Ishikawa (cell line): ENCODE data around the gene SFT2D1.

Experiments
- CEBPB ChIP-seq: IDR thresholded peaks from 2 replicates; pipeline ENCODE4 v1.6.1; 2012
- CREB1 ChIP-seq: IDR thresholded peaks from 2 replicates; pipeline ENCODE4 v1.6.1; 2012; ENCODE audit warnings: low read depth
- EGR1 ChIP-seq: IDR thresholded peaks from 2 replicates; pipeline ENCODE4 v1.6.1; 2012
- EP300 ChIP-seq: IDR thresholded peaks from 2 replicates; pipeline ENCODE4 v1.6.1; 2012; ENCODE audit warnings: borderline replicate concordance
- FOXM1 ChIP-seq: IDR thresholded peaks from 2 replicates; pipeline ENCODE4 v1.6.1; 2012; ENCODE audit warnings: low read depth, borderline replicate concordance
- NFIC ChIP-seq: IDR thresholded peaks from 2 replicates; pipeline ENCODE4 v1.6.1; 2012
- RAD21 ChIP-seq: IDR thresholded peaks from 2 replicates; pipeline ENCODE4 v1.6.1; 2012; ENCODE audit warnings: low read depth
- TAF1 ChIP-seq: IDR thresholded peaks from 2 replicates; pipeline ENCODE4 v1.6.1; 2012; ENCODE audit warnings: low read depth, mild to moderate bottlenecking
- TCF12 ChIP-seq: IDR thresholded peaks from 2 replicates; pipeline ENCODE4 v1.6.1; 2012; ENCODE audit warnings: low read depth
- TEAD4 ChIP-seq: IDR thresholded peaks from 2 replicates; pipeline ENCODE4 v1.6.1; 2012
- YY1 ChIP-seq: IDR thresholded peaks from 2 replicates; pipeline ENCODE4 v1.6.1; 2012; ENCODE audit warnings: low read depth
- ZBTB7A ChIP-seq: IDR thresholded peaks from 2 replicates; pipeline ENCODE4 v1.6.1; 2012; ENCODE audit warnings: low read depth
- TF ChIP-seq, protein P1 (sequence below): IDR thresholded peaks from 2 replicates; pipeline ENCODE4 v1.6.1; 2012; ENCODE audit warnings: low read depth, mild to moderate bottlenecking
- TF ChIP-seq, protein P2 (sequence below): IDR thresholded peaks from 2 replicates; pipeline ENCODE4 v1.6.1; 2012
- TF ChIP-seq, protein P3 (sequence below): IDR thresholded peaks from 2 replicates; pipeline ENCODE4 v1.6.1; 2012

SFT2D1 gene

DNA sequence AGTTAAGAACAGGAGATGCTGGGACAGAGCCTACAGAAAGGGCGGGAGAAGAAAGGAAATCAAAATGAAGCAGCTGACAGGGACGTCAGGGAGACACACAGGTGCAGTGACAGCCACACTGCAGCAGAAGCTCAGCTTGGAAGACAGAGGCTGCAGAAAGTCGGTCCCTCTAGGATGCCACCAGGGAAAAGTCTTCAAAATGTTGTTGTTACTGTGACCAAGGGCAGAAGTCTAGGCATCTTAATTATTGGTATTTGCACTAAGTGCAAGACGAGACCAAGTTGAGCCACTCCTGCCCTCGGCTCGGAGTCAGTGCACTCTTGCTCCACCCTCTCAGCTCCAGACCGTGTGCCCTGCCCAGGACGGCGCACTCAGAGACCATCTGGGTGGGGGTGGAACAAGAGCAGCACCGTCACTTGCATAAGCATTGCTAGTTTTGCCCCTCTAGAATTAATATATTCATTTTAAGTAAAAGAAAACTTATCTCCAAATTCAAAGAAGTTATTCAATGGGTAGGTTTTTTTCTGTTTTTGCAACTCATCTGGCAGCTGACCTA lies 36.7 kb downstream of the SFT2D1 start:
- TF ChIP-seq RAD21 (no peak), ZBTB7A (no peak), EP300 (no peak), TEAD4 (no peak), EGR1 (no peak), TAF1 (no peak), YY1 (no peak), FOXM1 (no peak), CREB1 (no peak), TCF12 (no peak)
- TF ChIP-seq, protein P1, sequence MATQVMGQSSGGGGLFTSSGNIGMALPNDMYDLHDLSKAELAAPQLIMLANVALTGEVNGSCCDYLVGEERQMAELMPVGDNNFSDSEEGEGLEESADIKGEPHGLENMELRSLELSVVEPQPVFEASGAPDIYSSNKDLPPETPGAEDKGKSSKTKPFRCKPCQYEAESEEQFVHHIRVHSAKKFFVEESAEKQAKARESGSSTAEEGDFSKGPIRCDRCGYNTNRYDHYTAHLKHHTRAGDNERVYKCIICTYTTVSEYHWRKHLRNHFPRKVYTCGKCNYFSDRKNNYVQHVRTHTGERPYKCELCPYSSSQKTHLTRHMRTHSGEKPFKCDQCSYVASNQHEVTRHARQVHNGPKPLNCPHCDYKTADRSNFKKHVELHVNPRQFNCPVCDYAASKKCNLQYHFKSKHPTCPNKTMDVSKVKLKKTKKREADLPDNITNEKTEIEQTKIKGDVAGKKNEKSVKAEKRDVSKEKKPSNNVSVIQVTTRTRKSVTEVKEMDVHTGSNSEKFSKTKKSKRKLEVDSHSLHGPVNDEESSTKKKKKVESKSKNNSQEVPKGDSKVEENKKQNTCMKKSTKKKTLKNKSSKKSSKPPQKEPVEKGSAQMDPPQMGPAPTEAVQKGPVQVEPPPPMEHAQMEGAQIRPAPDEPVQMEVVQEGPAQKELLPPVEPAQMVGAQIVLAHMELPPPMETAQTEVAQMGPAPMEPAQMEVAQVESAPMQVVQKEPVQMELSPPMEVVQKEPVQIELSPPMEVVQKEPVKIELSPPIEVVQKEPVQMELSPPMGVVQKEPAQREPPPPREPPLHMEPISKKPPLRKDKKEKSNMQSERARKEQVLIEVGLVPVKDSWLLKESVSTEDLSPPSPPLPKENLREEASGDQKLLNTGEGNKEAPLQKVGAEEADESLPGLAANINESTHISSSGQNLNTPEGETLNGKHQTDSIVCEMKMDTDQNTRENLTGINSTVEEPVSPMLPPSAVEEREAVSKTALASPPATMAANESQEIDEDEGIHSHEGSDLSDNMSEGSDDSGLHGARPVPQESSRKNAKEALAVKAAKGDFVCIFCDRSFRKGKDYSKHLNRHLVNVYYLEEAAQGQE, result no peak
- TF ChIP-seq, protein P2, sequence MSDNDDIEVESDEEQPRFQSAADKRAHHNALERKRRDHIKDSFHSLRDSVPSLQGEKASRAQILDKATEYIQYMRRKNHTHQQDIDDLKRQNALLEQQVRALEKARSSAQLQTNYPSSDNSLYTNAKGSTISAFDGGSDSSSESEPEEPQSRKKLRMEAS, result no peak
- TF ChIP-seq, protein P3, sequence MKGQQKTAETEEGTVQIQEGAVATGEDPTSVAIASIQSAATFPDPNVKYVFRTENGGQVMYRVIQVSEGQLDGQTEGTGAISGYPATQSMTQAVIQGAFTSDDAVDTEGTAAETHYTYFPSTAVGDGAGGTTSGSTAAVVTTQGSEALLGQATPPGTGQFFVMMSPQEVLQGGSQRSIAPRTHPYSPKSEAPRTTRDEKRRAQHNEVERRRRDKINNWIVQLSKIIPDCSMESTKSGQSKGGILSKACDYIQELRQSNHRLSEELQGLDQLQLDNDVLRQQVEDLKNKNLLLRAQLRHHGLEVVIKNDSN, result no peak

DNA sequence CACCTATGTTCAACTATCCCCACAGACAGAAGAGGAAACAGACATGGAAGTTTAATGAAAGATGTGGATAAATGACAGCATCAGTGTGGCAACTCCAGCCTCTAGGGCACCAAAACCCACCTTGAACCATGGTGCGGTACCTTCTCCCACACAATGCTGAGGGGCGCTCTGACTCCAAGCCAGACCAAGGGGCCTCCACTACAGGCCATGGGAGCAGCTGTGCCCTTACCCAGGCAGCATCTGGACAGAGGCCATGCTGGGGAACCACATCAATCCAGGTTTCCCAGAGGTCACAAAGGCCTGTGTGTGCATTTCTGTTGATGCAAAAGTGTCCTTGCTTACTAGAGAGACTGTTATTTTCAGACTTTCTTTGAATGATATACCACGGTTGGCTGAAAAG lies 38.2 kb downstream of the SFT2D1 start:
- TF ChIP-seq, protein P2, result no peak

DNA sequence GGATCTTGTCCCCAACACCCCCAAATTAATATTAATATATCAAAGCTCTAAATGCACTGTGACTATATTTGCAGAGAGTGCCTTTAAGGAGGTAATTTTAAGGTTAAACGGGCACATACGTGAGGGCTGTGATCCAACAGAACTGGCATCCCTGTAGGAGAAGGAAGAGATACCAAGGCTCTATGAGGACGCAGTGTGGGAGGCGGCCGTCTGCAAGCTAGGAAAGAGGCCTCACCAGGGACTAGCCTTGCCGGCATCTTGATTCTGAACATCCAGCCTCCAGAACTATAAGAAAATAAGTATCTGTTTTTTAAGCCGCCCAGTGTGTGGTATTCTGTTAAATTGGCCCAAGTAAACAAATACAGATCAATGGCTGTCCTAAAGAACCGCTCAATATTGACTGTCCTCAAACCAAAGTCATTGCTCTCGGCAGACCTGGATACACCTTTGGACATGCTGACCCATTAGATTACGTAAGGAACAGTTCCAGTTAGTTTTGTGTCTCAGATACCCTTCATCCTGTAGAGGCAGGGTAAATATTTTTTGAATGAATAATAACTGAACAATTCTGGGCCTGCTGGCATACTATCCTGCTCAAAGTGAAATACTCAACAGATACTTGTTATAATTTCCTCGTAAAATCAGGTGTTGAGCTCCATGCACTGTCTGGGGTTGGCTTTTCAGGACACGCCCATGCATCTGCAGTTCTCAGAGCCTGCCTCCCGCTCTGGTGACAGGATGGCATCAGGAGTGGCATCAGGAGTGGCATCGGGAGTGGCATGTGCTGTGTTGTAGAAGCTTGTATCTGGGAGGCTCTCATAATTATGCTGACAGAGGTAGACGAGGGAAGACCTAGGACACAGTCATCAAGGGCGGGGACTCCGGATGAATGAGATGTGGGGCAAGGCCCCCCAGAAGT lies 40.5 kb downstream of the SFT2D1 start:
- TF ChIP-seq EGR1, result no peak
- no peak for TF ChIP-seq TCF12
- no peak for TF ChIP-seq NFIC
- TF ChIP-seq CEBPB, result no peak
- no peak for TF ChIP-seq TEAD4

DNA sequence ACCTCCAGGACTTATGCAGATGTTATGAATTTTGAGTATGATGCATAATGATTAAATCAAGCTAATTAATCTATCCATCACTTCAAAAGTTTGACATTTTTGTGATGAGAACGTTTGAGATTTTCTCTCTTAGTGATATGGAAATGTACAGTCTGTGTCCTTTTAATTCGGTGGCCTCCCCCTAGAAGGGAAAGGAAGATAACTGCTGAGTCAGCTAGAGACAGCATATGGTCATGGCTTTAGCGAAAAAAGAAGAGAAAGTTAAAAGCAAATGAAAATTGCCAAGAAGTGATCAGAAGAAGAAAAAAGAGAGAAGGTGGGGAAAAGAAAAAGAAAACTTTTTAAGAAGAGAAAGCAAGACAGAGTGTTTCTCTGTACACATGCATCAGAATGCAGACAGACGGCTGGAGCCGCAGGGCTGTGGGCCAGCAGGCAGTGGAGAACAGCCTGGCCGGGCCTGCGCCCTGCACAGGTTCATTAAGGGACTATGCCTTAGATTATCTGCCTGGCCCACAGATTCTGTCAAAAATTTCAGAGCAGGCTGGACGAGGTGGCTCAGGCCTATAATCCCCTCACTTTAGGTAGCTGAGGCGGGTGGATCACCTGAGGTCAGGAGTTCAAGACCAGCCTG lies 41.9 kb downstream of the SFT2D1 start:
- TF ChIP-seq CEBPB (no peak), FOXM1 (no peak), CREB1 (no peak), EGR1 (no peak), EP300 (no peak), TEAD4 (no peak), ZBTB7A (no peak), NFIC (no peak), RAD21 (no peak), TCF12 (no peak), TAF1 (no peak), YY1 (no peak)
- TF ChIP-seq, protein P2, result no peak
- TF ChIP-seq, protein P1, result no peak
- TF ChIP-seq, protein P3, result no peak

DNA sequence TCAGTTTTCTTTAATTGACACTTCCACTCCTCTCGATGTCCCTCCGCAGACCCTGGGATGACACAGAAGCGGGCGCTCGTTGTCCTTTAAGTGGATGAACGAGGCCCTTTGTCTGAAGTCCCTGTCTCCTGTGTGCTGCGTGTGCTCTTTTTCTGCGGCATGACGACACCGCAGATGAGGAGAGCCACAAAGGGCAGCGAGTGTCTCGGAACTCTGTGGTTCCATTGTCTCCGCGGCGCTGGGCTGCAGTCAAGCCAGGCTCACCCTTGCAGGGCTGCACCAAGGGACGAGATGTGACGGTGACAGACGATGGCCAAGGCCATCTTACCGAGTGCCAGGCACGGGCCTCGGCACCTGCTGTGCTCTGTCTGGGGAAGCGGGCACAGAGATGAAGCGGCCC lies 44.7 kb downstream of the SFT2D1 start:
- TF ChIP-seq CEBPB, result no peak
- TF ChIP-seq CREB1, result no peak
